Spleen (tissue), 11 donors: ENCODE data around the gene ADGRV1. TPM values are rescaled to one million over a fixed set of nuclear protein-coding genes. Genes with fewer than 3 reads are reported as not detected.

Experiments used
- DNase-seq: peaks from one replicate; pipeline ENCODE4 v3.0.0-alpha.2; 2020
- H3K27ac ChIP-seq, 8 donors: fragments of 200-600 bp; sonication (generic) in 7 of 8; 1 replicate in 4 of 8; 2 replicates in 4 of 8; pipeline versions ENCODE4 v1.5.0 to v1.8.0; 2016 to 2021; ENCODE audit warnings: inconsistent platforms in 4 of 8, mild to moderate bottlenecking in 4 of 8, moderate library complexity in 1 of 8
- H3K27me3 ChIP-seq, 7 donors: fragments of 200-600 bp; sonication (generic) in 6 of 7; replicated peaks in 1 of 7; 1 replicate in 4 of 7; 2 replicates in 3 of 7; pipeline versions ENCODE4 v1.5.0 to v1.8.0; 2016 to 2021; ENCODE audit warnings: inconsistent platforms in 3 of 7, mild to moderate bottlenecking in 1 of 7
- H3K36me3 ChIP-seq, 6 donors: fragments of 200-600 bp; sonication (generic) in 5 of 6; 1 replicate in 4 of 6; 2 replicates in 2 of 6; pipeline versions ENCODE4 v1.5.0 to v1.8.0; 2016 to 2021; ENCODE audit warnings: inconsistent platforms in 2 of 6
- H3K4me1 ChIP-seq, 6 donors: fragments of 200-600 bp; sonication (generic) in 5 of 6; 1 replicate in 3 of 6; 2 replicates in 3 of 6; pipeline versions ENCODE4 v1.5.0 to v1.8.0; 2016 to 2021; ENCODE audit warnings: inconsistent platforms in 3 of 6
- H3K4me3 ChIP-seq, 8 donors: fragments of 200-600 bp; sonication (generic) in 7 of 8; 1 replicate in 4 of 8; 2 replicates in 4 of 8; pipeline versions ENCODE4 v1.5.0 to v1.8.0; 2016 to 2021; ENCODE audit warnings: inconsistent platforms in 4 of 8, mild to moderate bottlenecking in 4 of 8, moderate library complexity in 2 of 8
- H3K9me3 ChIP-seq, 8 donors: fragments of 200-600 bp; sonication (generic) in 7 of 8; 1 replicate in 4 of 8; 2 replicates in 4 of 8; pipeline versions ENCODE4 v1.5.0 to v1.8.0; 2016 to 2021; ENCODE audit warnings: inconsistent platforms in 4 of 8
- CTCF ChIP-seq, 11 experiments: fragments of 200-600 bp in 7 of 11; fragments of 450-650 bp in 4 of 11; sonication (generic) in 4 of 11; IDR thresholded peaks in 8 of 11; conservative IDR thresholded peaks in 3 of 11; 1 replicate in 7 of 11; 2 replicates in 4 of 11; pipeline versions ENCODE4 v1.4.0 to v1.8.0; 2016 to 2021; ENCODE audit warnings: antibody characterized with exemption in 11 of 11, inconsistent platforms in 4 of 11, mild to moderate bottlenecking in 1 of 11
- POLR2A ChIP-seq, 3 donors: fragments of 450-650 bp; IDR thresholded peaks; one replicate each; pipeline ENCODE4 v1.5.1; 2017; ENCODE audit warnings: antibody characterized with exemption in 3 of 3, mild to moderate bottlenecking in 1 of 3
- POLR2AphosphoS5 ChIP-seq, 3 donors: sonication (generic); formaldehyde crosslinking; IDR thresholded peaks; one replicate each; pipeline ENCODE4 v1.5.1; 2017; ENCODE audit warnings: antibody characterized with exemption in 3 of 3
- WGBS, 5 donors: extraction: QIAGEN DNeasy Blood & Tissue Kit in 3 of 5; methylation state at CpG; one replicate each; pipeline versions ENCODE4 v1.1.5 to v1.1.7; 2013 to 2018; 5-methylcytosine and 5-hydroxymethylcytosine counted together
- intact Hi-C: fragments of 100-400 bp; cut with DNase I; formaldehyde crosslinking; loops from one replicate; pipeline ENCODE4 v1.15.0; 2023; ENCODE audit warnings: low total_unique reads
- polyA plus RNA-seq, 3 donors: library from polyadenylated mRNA; stranded (reverse); fragments of 200-250 nt; gene quantifications; one replicate each; pipeline ENCODE4 v1.2.1, GENCODE V29; 2013
- total RNA-seq, 7 donors: library from RNA; depleted of rRNA in 3 of 7; stranded (reverse); fragments of >200 nt in 3 of 7; fragmentation: NEBNext Ultra II Directional in 4 of 7; extraction: Animal tissue kit (Norgen Biotek cat#: 25700) in 4 of 7; gene quantifications; one replicate each; pipeline versions ENCODE4 v1.1.0 to v1.2.1, GENCODE V29; 2016 to 2021
- donor health status: healthy with polysubstance abuse.
- donor health status: DM: no; HTN: no; CAD: no; lungs with moderate emphysema.
- donor health status: DM: no; HTN: no; CAD: no.
- donor health status: Bipolar disorder and iron deficiency.
- donor health status: healthy.
- donor health status: DM: no; HTN: no; CAD: no.
- donor health status: DM: yes; HTN: yes; CAD: no.

The ADGRV1 gene
- total and polyA plus RNA-seq, 10 donors, result 0.08 to 0.69 (median 0.28) TPM; not detected in 3

GRCh38 chr5:91025449-91025848 is 466.9 kb downstream of the ADGRV1 start:
- intact Hi-C loops, result no loop called here
- Histone ChIP-seq H3K4me1 (no peaks in the 10 kb centered on the region), H3K4me3 (no peak overlapping the region), H3K36me3 (no peaks in the 10 kb centered on the region), H3K27ac (no peak overlapping the region), H3K27me3 (no peaks in the 10 kb centered on the region), H3K9me3 (no peaks in the 10 kb centered on the region)
- TF ChIP-seq POLR2AphosphoS5 (IDR thresholded peaks at IDR 0.05) (no peak), POLR2A (IDR thresholded peaks at IDR 0.05) (no peak), CTCF (IDR thresholded peaks at IDR 0.05 in 8 of 11, conservative IDR thresholded peaks at IDR 0.05 in 3 of 11) (no peak)
- WGBS, 5 donors, result 87 to 96% (median 94%) methylated on average over 3 of the region's 3 CpGs
- no peak for DNase-seq

- Histone ChIP-seq H3K36me3 (no peaks in the 10 kb centered on the region), H3K4me3 (no peak overlapping the region), H3K27me3 (no peaks in the 10 kb centered on the region), H3K4me1 (no peaks in the 10 kb centered on the region), H3K27ac (no peak overlapping the region), H3K9me3 (no peaks in the 10 kb centered on the region)
- intact Hi-C loops, result no loop called here
- TF ChIP-seq CTCF (IDR thresholded peaks at IDR 0.05 in 8 of 11, conservative IDR thresholded peaks at IDR 0.05 in 3 of 11), result no peak
- no peak for TF ChIP-seq POLR2AphosphoS5 (IDR thresholded peaks at IDR 0.05)
- no peak for TF ChIP-seq POLR2A (IDR thresholded peaks at IDR 0.05)
- 93 to 100% (median 94%) methylated on average over 2 of the region's 2 CpGs for WGBS, 5 donors
- no peak for DNase-seq
Observed at GRCh38 chr5:91025956-91026355, 467.4 kb downstream of the ADGRV1 start.

- intact Hi-C loops, result no loop called here
- H3K4me1 ChIP-seq, result no peaks in the 10 kb centered on the region
- H3K4me3 ChIP-seq, result no peak overlapping the region
- no peak for TF ChIP-seq CTCF (IDR thresholded peaks at IDR 0.05 in 8 of 11, conservative IDR thresholded peaks at IDR 0.05 in 3 of 11)
- TF ChIP-seq POLR2AphosphoS5 (IDR thresholded peaks at IDR 0.05), result no peak
- TF ChIP-seq POLR2A (IDR thresholded peaks at IDR 0.05), result no peak
- H3K27me3 ChIP-seq, result no peaks in the 10 kb centered on the region
- DNase-seq, result no peak
- no peak overlapping the region for H3K27ac ChIP-seq
- 89 to 98% (median 91%) methylated on average over 4 of the region's 4 CpGs for WGBS, 5 donors
- H3K36me3 ChIP-seq, result no peaks in the 10 kb centered on the region
- H3K9me3 ChIP-seq, result no peaks in the 10 kb centered on the region
Observed at GRCh38 chr5:91026466-91026865, 467.9 kb downstream of the ADGRV1 start.

- intact Hi-C loops, result no loop called here
- H3K4me1 ChIP-seq, result no peaks in the 10 kb centered on the region
- H3K27me3 ChIP-seq, result no peaks in the 10 kb centered on the region
- H3K4me3 ChIP-seq, result no peak overlapping the region
- no peaks in the 10 kb centered on the region for H3K36me3 ChIP-seq
- H3K27ac ChIP-seq, result no peak overlapping the region
- 77 to 98% (median 94%) methylated on average over 1 of the region's 1 CpG for WGBS, 5 donors
- TF ChIP-seq POLR2A (IDR thresholded peaks at IDR 0.05) (no peak), CTCF (IDR thresholded peaks at IDR 0.05 in 8 of 11, conservative IDR thresholded peaks at IDR 0.05 in 3 of 11) (no peak), POLR2AphosphoS5 (IDR thresholded peaks at IDR 0.05) (no peak)
- no peak for DNase-seq
- H3K9me3 ChIP-seq, result no peaks in the 10 kb centered on the region
Observed at GRCh38 chr5:91027405-91028139, 469.0 kb downstream of the ADGRV1 start.
